Measurements from ENCODE around the gene KCTD20.
"Not testable (repeated sequence)": the region's sequence is repeated elsewhere in the genome, so short reads cannot be mapped to it uniquely, and the experiment has no call there.

KCTD20 gene

GRCh38 chr6:36445621-36446020, 2.8 kb downstream of the KCTD20 start:
- DNase-seq, result no peak

DNA sequence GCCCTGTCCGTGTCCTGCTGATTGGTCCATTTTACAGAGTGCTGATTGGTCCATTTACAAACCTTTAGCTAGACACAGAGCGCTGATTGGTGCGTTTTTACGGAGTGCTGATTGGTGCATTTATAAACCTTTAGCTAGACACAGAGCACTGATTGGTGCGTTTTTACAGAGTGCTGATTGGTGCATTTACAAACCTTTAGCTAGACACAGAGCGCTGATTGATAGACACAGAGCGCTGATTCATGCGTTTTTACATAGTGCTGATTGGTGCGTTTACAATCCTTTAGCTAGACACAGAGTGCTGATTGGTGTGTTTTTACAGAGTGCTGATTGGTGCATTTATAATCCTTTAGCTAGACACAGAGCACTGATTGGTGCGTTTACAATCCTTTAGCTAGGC, 6.4 kb downstream of the KCTD20 start:
- not testable (repeated sequence) for DNase-seq

DNA sequence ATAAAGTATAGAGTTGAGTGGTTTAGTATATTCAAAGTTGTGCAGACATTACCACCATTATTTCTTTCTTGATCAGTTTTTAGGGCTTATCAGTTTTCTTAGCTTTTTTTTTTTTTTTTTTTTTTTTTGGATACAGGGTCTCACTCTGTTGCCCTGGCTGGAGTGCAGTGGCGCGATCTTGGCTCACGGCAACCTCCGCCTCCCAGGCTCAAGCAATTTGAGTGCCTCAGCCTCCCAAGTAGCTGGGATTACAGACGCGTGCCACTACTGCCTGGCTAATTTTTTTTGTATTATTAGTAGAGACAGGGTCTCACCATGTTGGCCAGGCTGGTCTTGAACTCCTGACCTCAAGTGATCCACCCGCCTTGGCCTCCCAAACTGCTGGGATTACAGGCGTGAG, 10.1 kb downstream of the KCTD20 start:
- DNase-seq, result not testable (repeated sequence)

- DNase-seq, result no peak
These were observed 12.8 kb downstream of the KCTD20 start for GRCh38 chr6:36455486-36456027.

DNA sequence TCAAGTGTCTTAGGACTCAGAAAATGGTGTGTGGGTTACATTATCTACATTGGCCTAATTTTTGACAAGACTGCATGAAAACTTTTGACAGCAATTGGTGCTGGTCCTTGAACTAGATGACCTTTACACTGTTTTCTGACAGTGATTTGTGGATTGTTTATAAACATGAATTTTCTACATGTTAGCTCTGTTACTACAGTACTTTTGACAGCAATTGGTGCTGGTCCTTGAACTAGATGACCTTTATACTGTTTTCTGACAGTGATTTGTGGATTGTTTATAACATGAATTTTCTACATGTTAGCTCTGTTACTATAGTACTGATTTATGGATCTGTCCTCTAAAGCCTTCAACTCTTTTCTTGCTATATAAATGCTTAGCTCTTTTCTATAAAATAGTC, 16.7 kb downstream of the KCTD20 start:
- no peak for DNase-seq

GRCh38 chr6:36460916-36461315, 18.1 kb downstream of the KCTD20 start:
- DNase-seq, result no peak

- DNase-seq, result no peak
These were observed 18.8 kb downstream of the KCTD20 start for GRCh38 chr6:36461646-36462045.

DNA sequence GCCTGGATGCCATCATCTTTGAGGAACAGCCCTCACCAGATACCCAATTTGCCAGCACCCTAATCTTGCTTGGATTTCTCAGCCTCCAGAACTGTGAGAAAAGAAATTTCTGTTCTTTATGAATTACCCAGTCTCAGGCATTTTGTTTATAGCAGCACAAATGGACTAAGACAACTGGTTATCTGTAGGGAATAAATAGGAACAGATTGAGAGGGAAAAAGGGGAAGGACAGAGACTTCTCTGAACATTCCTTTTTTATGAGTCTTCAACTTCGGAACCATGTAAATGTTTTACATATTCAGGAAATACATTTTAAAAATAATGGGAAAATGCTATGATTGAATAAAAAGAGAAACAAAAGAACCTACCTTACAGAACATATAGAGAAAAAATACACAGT, 20.9 kb downstream of the KCTD20 start:
- no peak for DNase-seq

- no peak for DNase-seq
These were observed 21.4 kb downstream of the KCTD20 start for GRCh38 chr6:36464233-36464632.

- DNase-seq, result no peak
These were observed 24.8 kb downstream of the KCTD20 start for GRCh38 chr6:36467625-36468024.

DNA sequence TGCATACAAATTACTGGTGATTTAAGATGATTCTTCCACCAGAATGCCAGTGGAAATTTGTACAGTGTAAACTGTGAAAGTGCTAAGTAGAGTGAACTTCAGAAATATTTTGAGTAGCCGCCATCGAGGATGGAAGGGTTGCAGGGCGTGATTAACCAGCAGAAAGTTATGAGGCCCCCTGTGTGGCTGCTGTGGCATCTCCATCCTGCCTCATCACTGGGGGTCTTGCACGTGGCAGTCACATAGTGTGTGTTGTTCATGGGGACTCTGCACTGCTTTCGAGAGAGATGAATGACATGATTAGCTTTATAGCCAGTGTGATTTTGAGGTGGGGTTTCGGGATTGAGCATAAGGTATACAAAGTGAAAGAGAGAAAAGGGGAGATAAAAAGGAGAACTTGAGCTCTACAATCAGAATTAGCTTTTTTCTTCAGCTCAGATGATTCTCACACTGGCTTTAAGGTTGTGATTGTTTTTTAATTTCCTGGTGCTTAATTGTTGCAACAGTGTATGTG, 26.4 kb downstream of the KCTD20 start:
- no peak for DNase-seq

DNA sequence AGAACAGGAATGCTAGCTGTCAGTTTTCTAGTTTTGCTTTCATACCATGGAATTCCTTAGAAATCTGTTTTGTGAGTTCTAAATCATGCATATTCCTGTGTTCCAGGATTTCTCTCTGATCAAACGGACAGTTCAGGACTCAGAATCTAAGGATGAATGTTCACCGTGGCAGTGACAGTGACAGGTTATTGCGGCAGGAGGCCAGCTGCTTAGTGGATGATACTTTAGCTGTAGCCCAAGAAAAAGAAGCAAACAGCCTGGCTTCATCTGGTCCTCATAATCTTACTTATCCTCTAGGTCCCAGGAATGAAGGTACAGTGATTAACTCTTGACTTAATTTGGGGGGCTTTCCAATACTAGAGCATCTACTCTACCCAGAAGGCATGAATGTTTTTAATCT, 27.1 kb downstream of the KCTD20 start:
- no peak for DNase-seq

- no peak for DNase-seq
These were observed 35.3 kb downstream of the KCTD20 start for GRCh38 chr6:36478051-36478526.

DNA sequence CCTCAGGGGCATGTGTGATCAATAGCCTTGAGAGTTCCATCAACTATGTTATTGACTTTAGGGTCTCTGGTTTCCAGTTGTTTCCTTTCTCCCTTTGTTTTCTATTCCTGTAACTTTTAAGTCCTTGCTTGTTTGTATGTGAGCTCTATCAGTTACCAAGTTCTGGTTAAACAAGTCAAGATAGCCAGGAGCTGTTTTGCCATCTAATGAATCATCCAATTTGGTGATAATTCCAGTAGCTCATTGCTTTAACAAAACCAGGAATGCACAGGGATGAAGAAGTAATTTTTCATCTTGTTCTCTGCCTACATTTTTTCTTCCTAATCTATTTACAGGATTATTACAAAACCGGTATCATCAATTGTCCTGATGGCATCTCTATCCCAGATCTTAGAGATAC, 36.5 kb downstream of the KCTD20 start:
- no peak for DNase-seq

DNA sequence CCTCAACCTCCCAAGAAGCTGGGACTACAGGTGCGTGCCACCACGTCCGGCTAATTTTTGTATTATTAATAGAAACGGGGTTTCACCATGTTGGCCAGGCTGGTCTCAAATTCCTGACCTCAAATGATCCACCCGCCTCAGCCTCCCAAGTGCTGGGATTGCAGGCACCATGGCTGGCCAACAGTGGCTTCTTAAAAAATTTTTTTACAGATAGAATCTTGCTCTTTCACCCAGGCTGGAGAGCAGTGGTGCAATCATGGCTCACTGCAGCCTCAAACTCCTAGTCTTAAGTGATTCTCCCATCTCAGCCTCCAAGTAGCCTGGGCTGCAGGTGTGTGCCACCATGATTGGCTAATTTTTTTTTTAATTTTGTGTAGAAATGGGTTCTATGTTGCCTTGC, 40.5 kb downstream of the KCTD20 start:
- DNase-seq, result not testable (repeated sequence)

GRCh38 chr6:36484736-36485135, 41.9 kb downstream of the KCTD20 start:
- DNase-seq, result no peak

- no peak for DNase-seq
These were observed 44.9 kb downstream of the KCTD20 start for GRCh38 chr6:36487698-36488097.

DNA sequence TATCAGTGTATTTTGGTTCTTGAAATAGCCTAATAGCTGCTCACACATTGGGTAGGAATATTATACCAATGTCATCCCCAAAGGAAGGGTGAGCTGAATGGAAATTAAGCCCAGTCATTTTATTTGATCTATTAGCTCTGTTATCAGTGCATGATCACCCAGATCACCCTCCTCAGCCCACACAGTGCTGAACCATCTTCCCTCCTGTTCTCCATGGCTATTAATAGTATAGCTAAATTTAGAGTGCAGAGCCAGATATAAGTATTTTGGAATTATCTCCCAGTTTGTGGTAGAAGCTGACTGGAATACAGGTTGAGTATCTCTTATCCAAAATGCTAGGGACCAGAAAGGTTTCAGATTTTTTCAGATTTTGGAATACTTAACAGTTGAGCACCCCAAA, 45.4 kb downstream of the KCTD20 start:
- DNase-seq, result no peak

- no peak for DNase-seq
These were observed 46.6 kb downstream of the KCTD20 start for GRCh38 chr6:36489426-36489825.

DNA sequence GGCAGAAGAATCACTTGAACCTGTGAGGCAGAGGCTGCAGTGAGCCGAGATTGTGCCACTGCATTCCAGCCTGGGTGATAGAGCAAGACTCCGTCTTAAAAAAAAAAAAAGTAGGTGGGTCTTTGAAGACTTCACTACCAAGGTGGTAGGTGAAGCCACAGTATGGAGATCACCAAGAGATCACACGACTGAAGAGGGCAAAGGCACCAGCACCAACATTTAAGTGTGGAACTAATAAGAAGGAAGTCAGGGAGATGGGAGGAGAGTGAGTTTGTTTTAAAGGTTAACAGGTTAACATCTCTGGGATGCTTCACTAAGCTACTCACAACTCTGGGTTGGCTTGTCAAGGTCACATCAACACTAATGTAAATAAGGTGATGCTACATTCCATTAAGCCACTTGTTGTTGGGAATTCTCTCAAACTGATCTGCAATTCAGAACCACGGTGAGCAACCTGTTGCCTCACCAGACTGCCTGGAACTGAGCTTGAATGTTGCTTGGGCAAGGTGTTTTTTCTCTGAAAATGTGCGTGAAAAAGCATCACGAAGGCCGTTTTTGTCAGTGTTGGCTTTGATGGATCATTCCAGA, 48.7 kb downstream of the KCTD20 start:
- no peak for DNase-seq

- DNase-seq, result no peak
These were observed 49.3 kb downstream of the KCTD20 start for GRCh38 chr6:36492092-36492491.

- DNase-seq, result no peak
These were observed 49.8 kb downstream of the KCTD20 start for GRCh38 chr6:36492621-36493020.

DNA sequence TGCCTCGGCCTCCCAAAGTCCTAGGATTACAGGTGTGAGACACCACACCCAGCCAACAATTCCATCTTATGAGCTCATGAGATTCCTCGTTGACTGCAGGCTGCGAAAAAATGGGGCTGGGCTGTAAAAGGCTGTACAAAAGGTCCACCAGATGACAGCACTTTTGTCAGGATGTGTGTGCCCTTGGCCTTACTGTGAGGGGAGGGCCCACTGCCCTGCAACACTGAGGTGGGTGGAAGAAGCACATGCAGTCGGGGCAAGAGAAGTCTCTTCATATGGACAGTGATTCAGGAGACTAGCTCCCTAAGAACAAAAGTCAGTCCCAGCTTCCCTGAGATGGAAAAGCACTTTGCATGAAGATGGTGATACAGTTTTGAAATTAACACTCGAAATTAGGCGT, 50.5 kb downstream of the KCTD20 start:
- no peak for DNase-seq

- DNase-seq, result no peak
These were observed 51.1 kb downstream of the KCTD20 start for GRCh38 chr6:36493859-36494258.

DNA sequence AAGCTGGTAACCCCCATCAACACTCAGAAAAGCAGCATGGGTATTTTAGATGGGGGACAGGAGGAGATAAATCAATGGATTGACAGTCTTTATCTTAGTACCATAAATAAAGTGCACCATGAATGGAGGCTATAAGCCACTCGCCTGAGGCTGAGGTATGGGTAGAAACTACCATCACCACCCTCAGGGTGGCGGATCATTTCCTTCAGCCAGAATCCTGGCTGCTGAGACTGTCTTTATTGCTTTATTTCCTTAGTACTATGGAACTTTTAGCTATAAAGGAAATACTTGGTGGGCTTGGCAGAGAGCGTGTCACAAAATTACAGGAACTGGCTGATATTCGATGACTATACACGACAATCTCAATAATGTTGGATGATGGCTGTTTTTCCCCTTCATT, 52.3 kb downstream of the KCTD20 start:
- no peak for DNase-seq
